ENCODE measurements around the gene PRRG4.
A peak's percentile ranks its signal among the peaks of the same experiment; 100 is the strongest.

Gene PRRG4

DNA sequence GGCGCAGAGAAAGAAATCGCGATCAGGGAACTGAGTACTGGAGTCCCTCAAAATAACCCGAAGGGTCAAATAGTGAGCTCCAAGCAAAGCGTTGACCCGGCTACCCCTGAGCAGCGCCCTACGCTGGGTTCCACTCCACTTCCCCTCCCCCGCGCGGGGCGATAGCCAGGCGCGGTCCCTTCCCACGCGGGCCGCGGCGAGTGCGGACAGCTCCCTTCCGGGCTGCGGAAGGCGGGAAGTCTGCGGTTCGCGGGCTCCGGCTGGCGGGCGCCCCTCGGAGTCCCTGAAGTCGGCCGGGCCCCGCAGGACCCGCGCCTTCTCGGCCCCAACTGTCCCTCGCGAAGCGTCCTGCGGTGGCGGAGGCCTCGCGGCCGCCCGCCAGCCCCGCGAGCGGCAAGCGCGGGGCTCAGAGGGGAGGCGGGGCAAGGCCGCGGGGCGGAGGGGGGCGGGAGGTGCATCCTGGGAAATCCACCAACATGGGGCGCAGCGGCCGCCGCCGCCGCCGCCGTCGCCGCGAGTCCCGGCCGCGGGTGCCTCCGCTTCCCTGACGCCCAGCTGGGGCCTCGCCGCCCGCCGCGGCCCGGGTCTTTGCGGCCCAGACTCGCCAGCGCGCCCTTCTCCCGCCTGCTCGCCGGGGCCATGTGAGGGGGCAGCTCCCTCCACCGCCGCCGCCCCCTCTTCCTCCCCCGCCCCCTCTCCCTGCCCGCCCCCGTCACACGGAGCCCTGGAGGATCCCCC is 62.8 kb downstream of the PRRG4 start, which contains the start of gene QSER1:
QSER1 (plus strand) TSS at position 457 of the 738 bp plus-strand sequence. CDS start 315 bp downstream, outside the sequence.
- Histone ChIP-seq H3K4me2 (ENCODE audit: insufficient read depth, low read length, poor library complexity, severe bottlenecking) (peak within 1 kb of the TSS; percentile 86), H2BK15ac (ENCODE audit: low read length) (peak within 1 kb of the TSS; percentile 64), H3K79me1 (ENCODE audit: low read depth, low read length) (peaks cover 1% of the 10 kb centered on the region), H3K14ac (ENCODE audit: low read length) (peak within 1 kb of the TSS; percentile 71), H2BK120ac (ENCODE audit: low read depth, low read length) (peak within 1 kb of the TSS; percentile 94), H2AK5ac (ENCODE audit: low read depth, low read length) (peak within 1 kb of the TSS; percentile 88), H3K4me1 (ENCODE audit: control insufficient read depth in 2 of 2, insufficient read depth in 1 of 2, low read depth in 1 of 2, low read length in 2 of 2) (peaks cover 2 to 11% of the 10 kb centered on the region in 2 donors), H2BK5ac (ENCODE audit: low read length) (peak within 1 kb of the TSS; percentile 99), H2AFZ (ENCODE audit: low read length) (peak within 1 kb of the TSS; percentile 96), H3K4me3 (ENCODE audit: low read length in 2 of 2) (peak within 1 kb of the TSS; percentile 85 to 97), H3K9me3 (replicated peaks in 1 of 2; ENCODE audit: control insufficient read depth in 2 of 2, insufficient read depth in 1 of 2, low read depth in 1 of 2, low read length in 2 of 2) (peaks cover 0 to 2% of the 10 kb centered on the region in 2 donors), H3K9ac (ENCODE audit: low read depth, low read length, poor library complexity) (peak within 1 kb of the TSS; percentile 88), H4K91ac (ENCODE audit: low read depth, low read length, poor library complexity) (no peak within 1 kb of the TSS), H3K4ac (ENCODE audit: low read length) (peak within 1 kb of the TSS; percentile 84), H3K27ac (replicated peaks; ENCODE audit: low read length) (peak within 1 kb of the TSS; percentile 97), H3K23ac (ENCODE audit: low read depth, low read length, poor library complexity) (peak within 1 kb of the TSS; percentile 80), H3K36me3 (replicated peaks in 1 of 2; ENCODE audit: control insufficient read depth in 2 of 2, insufficient read depth in 2 of 2, low read length in 2 of 2) (peaks cover 0 to 9% of the 10 kb centered on the region in 2 donors), H4K8ac (ENCODE audit: low read depth, low read length) (peak within 1 kb of the TSS; percentile 17), H3K18ac (ENCODE audit: low read length) (peak within 1 kb of the TSS; percentile 100), H2BK12ac (ENCODE audit: low read length) (no peak within 1 kb of the TSS), H3K27me3 (ENCODE audit: control insufficient read depth in 3 of 3, insufficient read depth in 3 of 3, low read depth in 1 of 3, low read length in 3 of 3) (no peaks in the 10 kb centered on the region)
- WGBS, 2 donors (ENCODE audit: extremely low coverage in 2 of 2, insufficient read length in 2 of 2, insufficient replicate concordance in 1 of 2), result no CpG with 5 or more reads among the region's 91 CpGs
- peak; percentile 72 for DNase-seq (ENCODE audit: low spot score)

DNA sequence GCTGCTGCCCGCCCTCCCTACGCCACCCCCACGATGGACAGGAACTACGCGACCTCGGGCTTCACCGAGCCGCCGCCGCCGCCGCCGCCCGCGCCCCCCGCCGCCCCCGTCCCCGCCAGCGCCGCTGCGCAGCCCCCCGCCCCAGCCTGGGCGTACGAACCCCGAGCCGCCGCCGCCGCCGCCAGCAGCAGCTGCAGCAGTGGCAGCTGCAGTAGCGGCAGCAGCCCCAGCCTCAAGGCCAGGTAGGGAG is 63.3 kb downstream of the PRRG4 start:
- DNase-seq (ENCODE audit: low spot score), result no peak
- no CpG with 5 or more reads among the region's 32 CpGs for WGBS, 2 donors (ENCODE audit: extremely low coverage in 2 of 2, insufficient read length in 2 of 2, insufficient replicate concordance in 1 of 2)
- H3K23ac ChIP-seq (ENCODE audit: low read depth, low read length, poor library complexity), result peak overlapping the region; percentile 80

DNA sequence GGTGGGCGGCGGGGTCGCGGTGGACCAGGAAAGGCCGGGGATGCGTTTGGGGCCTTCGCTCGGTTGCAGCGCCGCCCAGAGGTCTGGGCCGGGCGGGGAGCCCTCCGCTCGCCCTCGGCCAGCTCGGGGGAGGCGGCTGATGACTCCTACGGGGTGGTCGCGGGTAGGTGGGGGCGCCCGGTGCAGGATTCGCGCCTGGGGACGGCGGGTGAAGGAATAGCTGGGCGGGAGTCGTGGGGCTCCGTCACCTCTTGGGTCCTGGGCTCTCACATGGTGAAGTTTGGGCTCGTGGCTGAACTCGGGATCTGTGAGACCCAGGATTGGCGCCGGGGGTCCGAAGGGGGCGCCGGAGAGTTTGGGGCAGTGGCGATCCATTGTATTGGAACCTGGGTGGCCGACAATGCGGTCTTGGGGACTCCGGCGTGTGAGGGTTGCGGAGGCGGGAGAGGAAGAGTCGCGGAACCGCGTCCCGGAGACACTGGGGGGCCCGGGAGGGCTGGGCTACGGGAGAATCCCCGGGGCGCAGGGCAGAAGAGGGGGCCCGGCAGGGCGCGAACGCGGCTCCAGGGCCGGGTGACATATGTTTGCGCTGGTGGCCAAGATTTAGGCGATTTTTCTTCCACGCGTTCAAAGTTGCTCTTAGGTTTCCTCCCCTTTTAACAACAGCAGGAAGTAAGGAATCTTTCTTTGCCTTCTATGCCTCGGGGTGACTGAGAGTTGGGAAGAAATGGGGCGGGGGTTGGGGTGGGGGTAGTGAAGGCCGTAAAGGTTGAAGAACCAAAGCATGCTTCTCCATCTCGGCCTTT is 63.8 kb downstream of the PRRG4 start:
- peaks cover 0 to 2% of the 10 kb centered on the region in 2 donors for H3K9me3 ChIP-seq (replicated peaks in 1 of 2; ENCODE audit: control insufficient read depth in 2 of 2, insufficient read depth in 1 of 2, low read depth in 1 of 2, low read length in 2 of 2)
- H3K9ac ChIP-seq (ENCODE audit: low read depth, low read length, poor library complexity), result peak overlapping the region; percentile 82
- peak overlapping the region; percentile 84 for H3K4ac ChIP-seq (ENCODE audit: low read length)
- DNase-seq (ENCODE audit: low spot score), result peak; percentile 77
- peak overlapping the region; percentile 17 for H4K8ac ChIP-seq (ENCODE audit: low read depth, low read length)
- H3K4me3 ChIP-seq (ENCODE audit: low read length in 2 of 2), result peak overlapping the region; percentile 85 to 97
- no CpG with 5 or more reads among the region's 66 CpGs for WGBS, 2 donors (ENCODE audit: extremely low coverage in 2 of 2, insufficient read length in 2 of 2, insufficient replicate concordance in 1 of 2)
- H3K27ac ChIP-seq (replicated peaks; ENCODE audit: low read length), result peak overlapping the region; percentile 97
- peak overlapping the region; percentile 88 for H2AK5ac ChIP-seq (ENCODE audit: low read depth, low read length)
- H3K18ac ChIP-seq (ENCODE audit: low read length), result peak overlapping the region; percentile 97
- peak overlapping the region; percentile 99 for H2BK5ac ChIP-seq (ENCODE audit: low read length)
- peaks cover 0 to 18% of the 10 kb centered on the region in 2 donors for H3K36me3 ChIP-seq (replicated peaks in 1 of 2; ENCODE audit: control insufficient read depth in 2 of 2, insufficient read depth in 2 of 2, low read length in 2 of 2)
- peak overlapping the region; percentile 80 for H3K23ac ChIP-seq (ENCODE audit: low read depth, low read length, poor library complexity)
- no peak overlapping the region for H4K91ac ChIP-seq (ENCODE audit: low read depth, low read length, poor library complexity)
- peaks cover 2 to 11% of the 10 kb centered on the region in 2 donors for H3K4me1 ChIP-seq (ENCODE audit: control insufficient read depth in 2 of 2, insufficient read depth in 1 of 2, low read depth in 1 of 2, low read length in 2 of 2)
- H2BK15ac ChIP-seq (ENCODE audit: low read length), result peak overlapping the region; percentile 64
- no peaks in the 10 kb centered on the region for H3K27me3 ChIP-seq (ENCODE audit: control insufficient read depth in 3 of 3, insufficient read depth in 3 of 3, low read depth in 1 of 3, low read length in 3 of 3)
- peak overlapping the region; percentile 54 for H3K4me2 ChIP-seq (ENCODE audit: insufficient read depth, low read length, poor library complexity, severe bottlenecking)
- peaks cover 1% of the 10 kb centered on the region for H3K79me1 ChIP-seq (ENCODE audit: low read depth, low read length)
- peak overlapping the region; percentile 56 for H3K14ac ChIP-seq (ENCODE audit: low read length)
- H2AFZ ChIP-seq (ENCODE audit: low read length), result peak overlapping the region; percentile 96
- no peak overlapping the region for H2BK12ac ChIP-seq (ENCODE audit: low read length)
- peak overlapping the region; percentile 41 for H2BK120ac ChIP-seq (ENCODE audit: low read depth, low read length)

More for the DNA sequence above, 63.3 kb downstream of the PRRG4 start:
- Histone ChIP-seq H2AK5ac (ENCODE audit: low read depth, low read length) (peak overlapping the region; percentile 88), H3K27ac (replicated peaks; ENCODE audit: low read length) (peak overlapping the region; percentile 97), H3K36me3 (replicated peaks in 1 of 2; ENCODE audit: control insufficient read depth in 2 of 2, insufficient read depth in 2 of 2, low read length in 2 of 2) (peaks cover 0 to 13% of the 10 kb centered on the region in 2 donors), H4K91ac (ENCODE audit: low read depth, low read length, poor library complexity) (no peak overlapping the region), H3K9ac (ENCODE audit: low read depth, low read length, poor library complexity) (peak overlapping the region; percentile 82), H3K4me3 (ENCODE audit: low read length in 2 of 2) (peak overlapping the region; percentile 85 to 97), H3K9me3 (replicated peaks in 1 of 2; ENCODE audit: control insufficient read depth in 2 of 2, insufficient read depth in 1 of 2, low read depth in 1 of 2, low read length in 2 of 2) (peaks cover 0 to 2% of the 10 kb centered on the region in 2 donors), H3K14ac (ENCODE audit: low read length) (peak overlapping the region; percentile 56), H2AFZ (ENCODE audit: low read length) (peak overlapping the region; percentile 96), H2BK15ac (ENCODE audit: low read length) (no peak overlapping the region), H2BK12ac (ENCODE audit: low read length) (no peak overlapping the region), H4K8ac (ENCODE audit: low read depth, low read length) (peak overlapping the region; percentile 17), H3K4me1 (ENCODE audit: control insufficient read depth in 2 of 2, insufficient read depth in 1 of 2, low read depth in 1 of 2, low read length in 2 of 2) (peaks cover 2 to 11% of the 10 kb centered on the region in 2 donors), H3K4ac (ENCODE audit: low read length) (no peak overlapping the region), H2BK120ac (ENCODE audit: low read depth, low read length) (peak overlapping the region; percentile 41), H3K4me2 (ENCODE audit: insufficient read depth, low read length, poor library complexity, severe bottlenecking) (peak overlapping the region; percentile 54), H2BK5ac (ENCODE audit: low read length) (peak overlapping the region; percentile 99), H3K18ac (ENCODE audit: low read length) (peak overlapping the region; percentile 97), H3K27me3 (ENCODE audit: control insufficient read depth in 3 of 3, insufficient read depth in 3 of 3, low read depth in 1 of 3, low read length in 3 of 3) (no peaks in the 10 kb centered on the region), H3K79me1 (ENCODE audit: low read depth, low read length) (peaks cover 1% of the 10 kb centered on the region)

All from neuronal stem cell (in vitro differentiated cells).